Measurements from ENCODE around the gene UFC1.

DNA sequence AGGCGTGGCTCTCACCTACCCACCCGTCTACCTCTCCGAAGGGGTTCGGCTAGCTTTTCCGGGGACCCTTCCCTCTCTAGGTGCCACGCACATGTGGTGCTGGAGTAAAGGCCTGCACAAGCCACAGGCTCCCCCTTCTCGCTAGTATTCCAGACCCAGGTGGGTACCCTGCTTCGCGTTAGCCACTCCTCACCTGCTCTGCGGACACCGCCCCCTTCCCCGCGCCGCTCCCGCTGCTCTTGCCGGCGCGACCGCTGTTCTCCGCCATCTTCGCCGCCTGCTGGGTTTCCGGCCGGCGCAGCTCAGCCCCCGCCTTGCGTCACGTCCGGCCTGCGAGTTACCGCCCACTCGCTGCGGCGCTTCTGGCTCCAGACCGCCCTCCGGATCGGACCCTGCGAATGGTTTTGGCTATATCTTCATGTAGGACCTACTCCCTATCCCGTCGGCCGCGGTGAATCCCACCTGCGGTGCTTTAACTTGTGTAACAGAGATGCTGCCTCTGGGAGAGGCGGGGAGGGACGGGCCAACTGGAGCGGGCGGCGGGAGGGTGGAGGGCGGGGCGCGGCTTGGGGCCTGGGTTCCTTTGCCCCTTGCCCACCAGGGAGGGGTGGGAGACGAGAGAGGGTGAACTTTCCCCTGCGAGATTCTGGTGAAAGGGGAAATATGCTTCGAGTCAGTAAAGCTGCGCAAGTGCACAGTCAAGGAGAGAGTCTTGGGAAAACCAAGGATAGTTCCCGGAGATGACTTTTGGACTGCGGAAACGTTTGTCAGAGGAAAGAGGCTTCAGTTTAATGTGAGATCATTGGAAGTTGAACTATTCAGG lies 35.8 kb upstream of the UFC1 start, which contains the start of the genes NIT1 and PFDN2:
- TF ChIP-seq, protein P1, sequence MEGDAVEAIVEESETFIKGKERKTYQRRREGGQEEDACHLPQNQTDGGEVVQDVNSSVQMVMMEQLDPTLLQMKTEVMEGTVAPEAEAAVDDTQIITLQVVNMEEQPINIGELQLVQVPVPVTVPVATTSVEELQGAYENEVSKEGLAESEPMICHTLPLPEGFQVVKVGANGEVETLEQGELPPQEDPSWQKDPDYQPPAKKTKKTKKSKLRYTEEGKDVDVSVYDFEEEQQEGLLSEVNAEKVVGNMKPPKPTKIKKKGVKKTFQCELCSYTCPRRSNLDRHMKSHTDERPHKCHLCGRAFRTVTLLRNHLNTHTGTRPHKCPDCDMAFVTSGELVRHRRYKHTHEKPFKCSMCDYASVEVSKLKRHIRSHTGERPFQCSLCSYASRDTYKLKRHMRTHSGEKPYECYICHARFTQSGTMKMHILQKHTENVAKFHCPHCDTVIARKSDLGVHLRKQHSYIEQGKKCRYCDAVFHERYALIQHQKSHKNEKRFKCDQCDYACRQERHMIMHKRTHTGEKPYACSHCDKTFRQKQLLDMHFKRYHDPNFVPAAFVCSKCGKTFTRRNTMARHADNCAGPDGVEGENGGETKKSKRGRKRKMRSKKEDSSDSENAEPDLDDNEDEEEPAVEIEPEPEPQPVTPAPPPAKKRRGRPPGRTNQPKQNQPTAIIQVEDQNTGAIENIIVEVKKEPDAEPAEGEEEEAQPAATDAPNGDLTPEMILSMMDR (optimal IDR thresholded peaks at IDR 0.05 in 1 of 3, IDR thresholded peaks at IDR 0.05 in 1 of 3, conservative IDR thresholded peaks at IDR 0.05 in 1 of 3; ENCODE audit: extremely low read depth in 1 of 3, insufficient read depth in 2 of 3, low read length in 3 of 3), result no peak
- TF ChIP-seq EZH2 (IDR thresholded peaks at IDR 0.05; ENCODE audit: low read length), result no peak

Measured in keratinocyte (primary cell).